Measurements from ENCODE around the gene SEPTIN10. TPM values are rescaled to one million over a fixed set of nuclear protein-coding genes. Genes with fewer than 3 reads are reported as not detected.

Gene SEPTIN10
- total RNA-seq, 1 experiment from 2014 or later: 92.5 TPM

- no peak for TF ChIP-seq CTCF (conservative IDR thresholded peaks at IDR 0.05)
- no peak overlapping the region for H2BK120ac ChIP-seq (ENCODE audit: low read depth, low read length, poor library complexity, severe bottlenecking)
These were observed 9.5 kb upstream of the SEPTIN10 start for GRCh38 chr2:109623297-109623696.

More at GRCh38 chr2:109623297-109623696, 9.5 kb upstream of the SEPTIN10 start:
- Histone ChIP-seq H3K27ac (ENCODE audit: insufficient read length, low read depth, low read length) (no peak overlapping the region), H2BK5ac (ENCODE audit: insufficient read length, low read length) (no peak overlapping the region), H2BK15ac (ENCODE audit: low read depth, low read length) (no peak overlapping the region), H4K91ac (ENCODE audit: insufficient read length, low read depth, low read length) (no peak overlapping the region), H3K9me3 (ENCODE audit: control insufficient read depth, low read depth, low read length) (no peaks in the 10 kb centered on the region), H2AFZ (ENCODE audit: low read length) (no peak overlapping the region), H3K14ac (ENCODE audit: insufficient read depth, low read length) (no peak overlapping the region), H3K79me1 (ENCODE audit: insufficient read depth, low read depth, low read length, poor library complexity, severe bottlenecking) (no peaks in the 10 kb centered on the region), H3K4me1 (ENCODE audit: insufficient read depth, low read length) (no peaks in the 10 kb centered on the region), H4K8ac (replicated peaks; ENCODE audit: insufficient read length, low read depth, low read length) (no peak overlapping the region), H3K23ac (ENCODE audit: insufficient read length, low read depth, low read length) (no peak overlapping the region), H3K27me3 (ENCODE audit: insufficient read depth, low read length) (no peaks in the 10 kb centered on the region), H2BK20ac (ENCODE audit: low read depth, low read length, poor library complexity, severe bottlenecking) (no peak overlapping the region), H4K20me1 (ENCODE audit: control insufficient read depth, insufficient read depth, insufficient read length) (no peaks in the 10 kb centered on the region), H3K56ac (ENCODE audit: insufficient read length, low read depth, low read length) (no peak overlapping the region), H3K4me2 (ENCODE audit: insufficient read depth, insufficient read length, low read length) (no peak overlapping the region), H2AK5ac (ENCODE audit: insufficient read length, low read length) (no peak overlapping the region), H3T11ph (ENCODE audit: low read length) (no peak overlapping the region), H3K4ac (ENCODE audit: low read depth, low read length) (no peak overlapping the region), H3K23me2 (ENCODE audit: insufficient read length, low read depth, low read length, poor library complexity, severe bottlenecking) (no peaks in the 10 kb centered on the region), H3K9ac (ENCODE audit: extremely low read depth, insufficient read length, low read length) (no peak overlapping the region), H2BK12ac (ENCODE audit: insufficient read length, low read depth, low read length) (no peak overlapping the region), H3K79me2 (ENCODE audit: insufficient read depth, low read length) (no peaks in the 10 kb centered on the region), H4K5ac (ENCODE audit: insufficient read length, low read depth, low read length) (no peak overlapping the region), H3K18ac (ENCODE audit: insufficient read length, low read depth, low read length) (no peak overlapping the region)
- Mint-ChIP-seq H3K27ac (no peak overlapping the region), H3K4me1 (no peaks in the 10 kb centered on the region), H3K36me3 (ENCODE audit: insufficient read depth in 1 of 3, low read depth in 3 of 3) (no peaks in the 10 kb centered on the region), H3K9me3 (no peaks in the 10 kb centered on the region), H3K4me3 (no peak overlapping the region), H3K27me3 (ENCODE audit: low read depth) (no peaks in the 10 kb centered on the region; the same call in 1 of the 2 replicates)
- no peak for DNase-seq
- no CpG with 5 or more reads among the region's 5 CpGs for WGBS (ENCODE audit: extremely low coverage, insufficient read length, low lambda C conversion rate)
